H9 (cell line): Measurements from ENCODE around the gene NECTIN1. TPM values are rescaled to one million over a fixed set of nuclear protein-coding genes. Genes with fewer than 3 reads are reported as not detected.

Experiments used
- DNase-seq: peaks from one replicate; pipeline ENCODE4 v3.0.0-alpha.2; 2017
- H2AFZ ChIP-seq: one replicate; pipeline ENCODE4 v1.6.1; 2013; ENCODE audit warnings: mild to moderate bottlenecking, low read length, control low read depth, moderate library complexity
- H2AK5ac ChIP-seq: 2 replicates; pipeline ENCODE4 v1.6.1; 2013; ENCODE audit warnings: low read length, control low read depth, mixed read lengths; ENCODE audit not compliant: insufficient read length
- H2BK120ac ChIP-seq: one replicate; pipeline ENCODE4 v1.6.1; 2013; ENCODE audit warnings: low read depth, mild to moderate bottlenecking, low read length, control low read depth, inconsistent platforms; ENCODE audit not compliant: poor library complexity, severe bottlenecking
- H2BK12ac ChIP-seq: 2 replicates; pipeline ENCODE4 v1.6.1; 2013; ENCODE audit warnings: low read length, control low read depth, mixed read lengths, low read depth; ENCODE audit not compliant: insufficient read length
- H2BK15ac ChIP-seq: 2 replicates; pipeline ENCODE4 v1.6.1; 2013; ENCODE audit warnings: low read depth, low read length, control low read depth
- H2BK20ac ChIP-seq: one replicate; pipeline ENCODE4 v1.6.1; 2013; ENCODE audit warnings: low read depth, mild to moderate bottlenecking, low read length, control low read depth, inconsistent platforms; ENCODE audit not compliant: poor library complexity, severe bottlenecking
- H2BK5ac ChIP-seq: 2 replicates; pipeline ENCODE4 v1.6.1; 2013; ENCODE audit warnings: low read length, control low read depth, mixed read lengths; ENCODE audit not compliant: insufficient read length
- H3K14ac ChIP-seq: 2 replicates; pipeline ENCODE4 v1.6.1; 2013; ENCODE audit warnings: low read length, control low read depth; ENCODE audit not compliant: insufficient read depth
- H3K18ac ChIP-seq: 2 replicates; pipeline ENCODE4 v1.6.1; 2013; ENCODE audit warnings: low read depth, mild to moderate bottlenecking, mixed read lengths, low read length, control low read depth; ENCODE audit not compliant: insufficient read length
- H3K23ac ChIP-seq: 2 replicates; pipeline ENCODE4 v1.6.1; 2013; ENCODE audit warnings: low read length, control low read depth, mixed read lengths, low read depth; ENCODE audit not compliant: insufficient read length
- H3K23me2 ChIP-seq: 2 replicates; pipeline ENCODE4 v1.6.1; 2013; ENCODE audit warnings: low read depth, mild to moderate bottlenecking, mixed read lengths, low read length, control low read depth; ENCODE audit not compliant: insufficient read length, poor library complexity, severe bottlenecking
- H3K27ac ChIP-seq: 2 replicates; pipeline ENCODE4 v1.5.1; 2013; ENCODE audit warnings: low read length, control low read depth, mixed read lengths, low read depth; ENCODE audit not compliant: insufficient read length
- H3K27me3 ChIP-seq: 2 replicates; pipeline ENCODE4 v1.6.1; 2013; ENCODE audit warnings: low read length, control low read depth, inconsistent platforms; ENCODE audit not compliant: insufficient read depth
- H3K4ac ChIP-seq: 2 replicates; pipeline ENCODE4 v1.6.1; 2013; ENCODE audit warnings: low read depth, mild to moderate bottlenecking, control low read depth, inconsistent platforms, low read length, moderate library complexity
- H3K4me1 ChIP-seq: 2 replicates; pipeline ENCODE4 v1.6.1; 2013; ENCODE audit warnings: low read length, control low read depth, inconsistent platforms; ENCODE audit not compliant: insufficient read depth
- H3K4me2 ChIP-seq: 2 replicates; pipeline ENCODE4 v1.6.1; 2013; ENCODE audit warnings: low read length, control low read depth, mixed read lengths; ENCODE audit not compliant: insufficient read length, insufficient read depth
- H3K56ac ChIP-seq: 2 replicates; pipeline ENCODE4 v1.6.1; 2013; ENCODE audit warnings: low read depth, mild to moderate bottlenecking, mixed read lengths, low read length, control low read depth; ENCODE audit not compliant: insufficient read length
- H3K79me1 ChIP-seq: 2 replicates; pipeline ENCODE4 v1.6.1; 2013; ENCODE audit warnings: low read depth, mild to moderate bottlenecking, moderate library complexity, low read length, control low read depth, inconsistent platforms; ENCODE audit not compliant: insufficient read depth, poor library complexity, severe bottlenecking
- H3K79me2 ChIP-seq: 2 replicates; pipeline ENCODE4 v1.6.1; 2013; ENCODE audit warnings: low read length, control low read depth, inconsistent platforms; ENCODE audit not compliant: insufficient read depth
- H3K9ac ChIP-seq: 2 replicates; pipeline ENCODE4 v1.6.1; 2013; ENCODE audit warnings: low read length, control low read depth, mixed read lengths; ENCODE audit not compliant: insufficient read length; ENCODE audit errors: extremely low read depth
- H3K9me3 ChIP-seq: one replicate; pipeline ENCODE4 v1.6.1; 2013; ENCODE audit warnings: low read depth, low read length, inconsistent platforms; ENCODE audit not compliant: control insufficient read depth
- H3T11ph ChIP-seq: one replicate; pipeline ENCODE4 v1.6.1; 2013; ENCODE audit warnings: mild to moderate bottlenecking, low read length, control low read depth, inconsistent platforms
- H4K20me1 ChIP-seq: one replicate; pipeline ENCODE4 v1.6.1; 2013; ENCODE audit not compliant: control insufficient read depth, insufficient read length, insufficient read depth
- H4K5ac ChIP-seq: 2 replicates; pipeline ENCODE4 v1.6.1; 2013; ENCODE audit warnings: low read depth, mild to moderate bottlenecking, mixed read lengths, low read length, control low read depth; ENCODE audit not compliant: insufficient read length
- H4K8ac ChIP-seq: replicated peaks from 2 replicates; pipeline ENCODE4 v1.6.1; 2013; ENCODE audit warnings: low read length, control low read depth, mixed read lengths, low read depth; ENCODE audit not compliant: insufficient read length
- H4K91ac ChIP-seq: 2 replicates; pipeline ENCODE4 v1.6.1; 2013; ENCODE audit warnings: low read depth, mild to moderate bottlenecking, moderate library complexity, mixed read lengths, low read length, control low read depth; ENCODE audit not compliant: insufficient read length
- H3K27ac Mint-ChIP-seq, 3 experiments: 2 replicates in 2 of 3; 3 replicates in 1 of 3; pipeline ENCODE4 v1.8.0; 2020 to 2021; ENCODE audit warnings: mixed read lengths in 3 of 3, mild to moderate bottlenecking in 1 of 3, moderate library complexity in 1 of 3
- H3K27me3 Mint-ChIP-seq: 2 replicates; pipeline ENCODE4 v1.8.0; 2021; ENCODE audit warnings: low read depth, mild to moderate bottlenecking, moderate library complexity, mixed read lengths
- H3K36me3 Mint-ChIP-seq, 3 experiments: 2 replicates in 2 of 3; 3 replicates in 1 of 3; pipeline ENCODE4 v1.8.0; 2020 to 2021; ENCODE audit warnings: low read depth in 3 of 3, mixed read lengths in 3 of 3; ENCODE audit not compliant: insufficient read depth in 1 of 3
- H3K4me1 Mint-ChIP-seq, 2 experiments: 2 replicates each; pipeline ENCODE4 v1.8.0; 2020; ENCODE audit warnings: mixed read lengths in 2 of 2
- H3K4me3 Mint-ChIP-seq, 2 experiments: 2 replicates in 1 of 2; 3 replicates in 1 of 2; pipeline ENCODE4 v1.8.0; 2020 to 2021; ENCODE audit warnings: mild to moderate bottlenecking in 2 of 2, mixed read lengths in 2 of 2, moderate library complexity in 1 of 2
- H3K9me3 Mint-ChIP-seq, 2 experiments: 2 replicates in 1 of 2; 3 replicates in 1 of 2; pipeline ENCODE4 v1.8.0; 2020; ENCODE audit warnings: mild to moderate bottlenecking in 2 of 2, mixed read lengths in 2 of 2, moderate library complexity in 1 of 2
- WGBS: extraction: QIAGEN DNeasy Blood & Tissue Kit; methylation state at CpG from one replicate; pipeline ENCODE4 v1.1.7; 2013; ENCODE audit warnings: missing lambda C conversion rate, low lambda C conversion rate, mixed read lengths; ENCODE audit not compliant: insufficient read length; ENCODE audit errors: extremely low coverage; 5-methylcytosine and 5-hydroxymethylcytosine counted together
- total RNA-seq: library from RNA; stranded (reverse); gene quantifications from 2 replicates; pipeline ENCODE4 v1.2.1, GENCODE V29; 2021
- TF ChIP-seq, protein P1 (sequence below): fragments of 200-600 bp; sonication (generic); conservative IDR thresholded peaks from 3 replicates; pipeline ENCODE4 v1.8.0; 2021; ENCODE audit warnings: antibody characterized with exemption, mild to moderate bottlenecking

Gene NECTIN1
- total RNA-seq, 1 experiment from 2014 or later = 113 TPM

DNA sequence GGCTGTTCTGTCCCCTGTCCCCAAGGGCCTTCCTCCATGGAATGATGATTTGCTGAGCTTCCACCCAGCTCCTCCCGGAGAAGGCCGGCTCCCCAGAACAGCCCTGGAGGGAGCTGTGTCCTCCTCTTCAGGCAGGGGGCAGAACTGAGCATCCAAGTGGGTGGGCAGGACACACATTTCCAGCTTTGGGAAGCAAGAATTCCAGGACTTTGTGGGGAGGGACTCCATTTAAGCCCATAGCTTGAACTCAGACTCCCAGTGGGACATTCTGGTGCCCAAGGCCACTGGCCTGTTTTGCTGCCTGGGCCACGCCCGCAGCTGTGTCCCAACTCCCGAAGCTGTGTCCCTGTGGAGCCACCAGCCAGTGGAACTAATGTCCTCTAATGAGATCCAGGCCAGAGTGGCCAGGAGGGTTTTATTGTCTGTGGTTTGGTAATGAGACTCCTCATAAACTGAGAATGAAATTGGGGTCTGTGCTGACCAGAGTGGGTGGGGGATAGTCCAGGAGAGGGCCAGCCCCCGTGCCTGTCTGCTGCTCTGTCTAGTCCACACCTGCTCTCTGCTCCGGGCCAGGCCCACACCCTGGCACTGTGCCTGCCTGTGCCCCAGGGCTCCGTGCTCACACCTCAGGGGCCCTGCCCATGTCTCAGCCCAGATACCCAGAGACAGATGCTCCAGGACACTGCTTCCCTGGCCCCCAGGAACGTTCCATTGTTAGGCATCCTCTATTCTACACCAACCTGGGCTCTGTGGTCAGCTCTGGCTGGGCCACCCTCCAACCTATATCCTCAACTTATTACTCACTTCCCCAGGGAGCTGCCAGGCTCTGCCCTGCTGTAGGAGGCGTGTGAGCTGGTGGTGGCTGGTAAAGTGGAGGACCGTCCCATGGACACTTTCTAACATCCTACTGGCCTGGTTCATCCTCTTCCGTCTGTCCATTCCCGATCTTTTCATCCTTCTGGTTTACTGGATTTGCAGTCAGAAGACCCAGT lies 7.6 kb downstream of the NECTIN1 start:
- Histone ChIP-seq H2BK12ac (no peak overlapping the region), H2BK120ac (no peak overlapping the region), H4K91ac (no peak overlapping the region), H3K4me1 (peaks cover 22% of the 10 kb centered on the region; the same call in 1 of the 2 replicates), H3K27ac (no peak overlapping the region), H3K9ac (no peak overlapping the region), H3K79me1 (peaks cover 16% of the 10 kb centered on the region), H2BK20ac (no peak overlapping the region), H3K18ac (no peak overlapping the region), H4K8ac (no peak overlapping the region), H2BK15ac (no peak overlapping the region), H4K20me1 (peaks cover 4% of the 10 kb centered on the region), H2BK5ac (no peak overlapping the region), H3K23me2 (no peaks in the 10 kb centered on the region), H3K14ac (no peak overlapping the region), H4K5ac (no peak overlapping the region), H3K27me3 (no peaks in the 10 kb centered on the region), H2AFZ (no peak overlapping the region), H3K9me3 (no peaks in the 10 kb centered on the region), H3K23ac (no peak overlapping the region), H3K4me2 (no peak overlapping the region), H3T11ph (no peak overlapping the region), H3K56ac (no peak overlapping the region), H3K79me2 (peaks cover 64% of the 10 kb centered on the region; the same call in 1 of the 2 replicates), H2AK5ac (no peak overlapping the region), H3K4ac (no peak overlapping the region)
- H3K36me3 Mint-ChIP-seq = peaks cover 7 to 37% (median 29%) of the 10 kb centered on the region in 3 experiments; a peak in 6 of 7 replicates
- no CpG with 5 or more reads among the region's 13 CpGs for WGBS
- H3K4me1 Mint-ChIP-seq = peaks cover 78 to 79% of the 10 kb centered on the region in 2 experiments
- TF ChIP-seq, protein P1, sequence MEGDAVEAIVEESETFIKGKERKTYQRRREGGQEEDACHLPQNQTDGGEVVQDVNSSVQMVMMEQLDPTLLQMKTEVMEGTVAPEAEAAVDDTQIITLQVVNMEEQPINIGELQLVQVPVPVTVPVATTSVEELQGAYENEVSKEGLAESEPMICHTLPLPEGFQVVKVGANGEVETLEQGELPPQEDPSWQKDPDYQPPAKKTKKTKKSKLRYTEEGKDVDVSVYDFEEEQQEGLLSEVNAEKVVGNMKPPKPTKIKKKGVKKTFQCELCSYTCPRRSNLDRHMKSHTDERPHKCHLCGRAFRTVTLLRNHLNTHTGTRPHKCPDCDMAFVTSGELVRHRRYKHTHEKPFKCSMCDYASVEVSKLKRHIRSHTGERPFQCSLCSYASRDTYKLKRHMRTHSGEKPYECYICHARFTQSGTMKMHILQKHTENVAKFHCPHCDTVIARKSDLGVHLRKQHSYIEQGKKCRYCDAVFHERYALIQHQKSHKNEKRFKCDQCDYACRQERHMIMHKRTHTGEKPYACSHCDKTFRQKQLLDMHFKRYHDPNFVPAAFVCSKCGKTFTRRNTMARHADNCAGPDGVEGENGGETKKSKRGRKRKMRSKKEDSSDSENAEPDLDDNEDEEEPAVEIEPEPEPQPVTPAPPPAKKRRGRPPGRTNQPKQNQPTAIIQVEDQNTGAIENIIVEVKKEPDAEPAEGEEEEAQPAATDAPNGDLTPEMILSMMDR = peak; percentile 75
- H3K4me3 Mint-ChIP-seq = no peak overlapping the region
- H3K9me3 Mint-ChIP-seq = no peaks in the 10 kb centered on the region
- H3K27ac Mint-ChIP-seq = peak overlapping the region in 1 of 3 experiments; percentile 21; a peak in 1 of 7 replicates
- no peaks in the 10 kb centered on the region for H3K27me3 Mint-ChIP-seq
- DNase-seq = peak; percentile 74
